Fibroblast of skin of left biceps (primary cell): Measurements from ENCODE around the gene OGG1.

Experiments
- DNase-seq, 2 experiments: peaks; one replicate each; pipeline ENCODE4 v3.0.0-alpha.2; 2013; ENCODE audit warnings: low read depth in 2 of 2

The OGG1 gene

GRCh38 chr3:9727743-9728142 is 22.0 kb upstream of the OGG1 start:
- no peak for DNase-seq

GRCh38 chr3:9729419-9729818 is 20.3 kb upstream of the OGG1 start:
- no peak for DNase-seq

GRCh38 chr3:9730657-9731205 is 19.0 kb upstream of the OGG1 start:
- no peak for DNase-seq

- peak; percentile 98 to 99 for DNase-seq
These were observed 18.3 kb upstream of the OGG1 start, which contains the start of gene BRPF1 for GRCh38 chr3:9731206-9732079. Gene BRPF1 (plus strand): TSS chr3:9731735. CDS start chr3:9734141, 2,406 bp downstream.

- no peak for DNase-seq
These were observed 17.5 kb upstream of the OGG1 start for GRCh38 chr3:9732080-9732739.

GRCh38 chr3:9732740-9733115 is 17.0 kb upstream of the OGG1 start:
- no peak for DNase-seq

- DNase-seq: no peak
These were observed 12.9 kb upstream of the OGG1 start for GRCh38 chr3:9736831-9737230.

- DNase-seq: no peak
These were observed 10.6 kb upstream of the OGG1 start for GRCh38 chr3:9739181-9739580.

- DNase-seq: no peak
These were observed 7.2 kb upstream of the OGG1 start for GRCh38 chr3:9742560-9742959.

- DNase-seq: no peak
These were observed 6.2 kb upstream of the OGG1 start for GRCh38 chr3:9743548-9743947.

- no peak for DNase-seq
These were observed 5.6 kb upstream of the OGG1 start for GRCh38 chr3:9744162-9744561.

GRCh38 chr3:9745521-9745920 is 4.2 kb upstream of the OGG1 start:
- DNase-seq: no peak

GRCh38 chr3:9746330-9746729 is 3.4 kb upstream of the OGG1 start:
- DNase-seq: peak; percentile 45 to 59

GRCh38 chr3:9747267-9747666 is 2.5 kb upstream of the OGG1 start:
- no peak for DNase-seq

- DNase-seq: no peak
These were observed 1.7 kb upstream of the OGG1 start for GRCh38 chr3:9748031-9748430.

GRCh38 chr3:9749296-9749644 is 482 bp upstream of the OGG1 start:
- no peak for DNase-seq

- no peak for DNase-seq
These were observed 1.0 kb downstream of the OGG1 start for GRCh38 chr3:9750556-9751411.

GRCh38 chr3:9754678-9755077 is 4.9 kb downstream of the OGG1 start:
- no peak for DNase-seq

GRCh38 chr3:9757427-9757826 is 7.7 kb downstream of the OGG1 start:
- no peak for DNase-seq

GRCh38 chr3:9760779-9761505 is 11.2 kb downstream of the OGG1 start:
- no peak for DNase-seq

- no peak for DNase-seq
These were observed 12.2 kb downstream of the OGG1 start for GRCh38 chr3:9761919-9762318.
